ENCODE measurements around the gene SPDYC.
"Not testable (repeated sequence)": the region's sequence is repeated elsewhere in the genome, so short reads cannot be mapped to it uniquely, and the experiment has no call there.

Gene SPDYC

DNA sequence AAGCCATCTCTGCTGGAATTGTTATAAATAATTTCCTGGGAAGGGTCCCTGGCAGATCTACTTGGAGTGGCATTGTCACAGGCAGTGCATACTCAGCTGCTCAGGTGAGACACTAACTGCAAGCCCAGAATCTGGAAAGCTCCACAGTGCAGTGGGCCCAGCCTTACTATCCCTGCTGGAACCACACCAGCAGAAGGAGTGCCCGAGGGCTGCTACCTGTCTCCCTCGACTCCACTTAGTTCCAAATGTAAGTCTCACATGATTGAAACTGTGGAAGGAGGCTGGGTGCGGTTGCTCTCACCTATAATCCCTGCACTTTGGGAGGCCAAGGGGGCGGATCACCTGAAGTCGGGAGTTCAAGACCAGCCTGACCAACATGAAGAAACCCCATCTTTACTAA, 21.4 kb upstream of the SPDYC start:
- in situ Hi-C loops (cut with MboI; ENCODE audit: low pct_unique_long_range_greater_than_20kb, low sequenced_read_pairs, unreplicated experiment), result no loop called here
- TF ChIP-seq, protein P1, sequence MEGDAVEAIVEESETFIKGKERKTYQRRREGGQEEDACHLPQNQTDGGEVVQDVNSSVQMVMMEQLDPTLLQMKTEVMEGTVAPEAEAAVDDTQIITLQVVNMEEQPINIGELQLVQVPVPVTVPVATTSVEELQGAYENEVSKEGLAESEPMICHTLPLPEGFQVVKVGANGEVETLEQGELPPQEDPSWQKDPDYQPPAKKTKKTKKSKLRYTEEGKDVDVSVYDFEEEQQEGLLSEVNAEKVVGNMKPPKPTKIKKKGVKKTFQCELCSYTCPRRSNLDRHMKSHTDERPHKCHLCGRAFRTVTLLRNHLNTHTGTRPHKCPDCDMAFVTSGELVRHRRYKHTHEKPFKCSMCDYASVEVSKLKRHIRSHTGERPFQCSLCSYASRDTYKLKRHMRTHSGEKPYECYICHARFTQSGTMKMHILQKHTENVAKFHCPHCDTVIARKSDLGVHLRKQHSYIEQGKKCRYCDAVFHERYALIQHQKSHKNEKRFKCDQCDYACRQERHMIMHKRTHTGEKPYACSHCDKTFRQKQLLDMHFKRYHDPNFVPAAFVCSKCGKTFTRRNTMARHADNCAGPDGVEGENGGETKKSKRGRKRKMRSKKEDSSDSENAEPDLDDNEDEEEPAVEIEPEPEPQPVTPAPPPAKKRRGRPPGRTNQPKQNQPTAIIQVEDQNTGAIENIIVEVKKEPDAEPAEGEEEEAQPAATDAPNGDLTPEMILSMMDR (IDR thresholded peaks at IDR 0.05; ENCODE audit: extremely low read depth, insufficient read depth, missing control alignments), result no peak
- no peak for DNase-seq (ENCODE audit: low spot score)

DNA sequence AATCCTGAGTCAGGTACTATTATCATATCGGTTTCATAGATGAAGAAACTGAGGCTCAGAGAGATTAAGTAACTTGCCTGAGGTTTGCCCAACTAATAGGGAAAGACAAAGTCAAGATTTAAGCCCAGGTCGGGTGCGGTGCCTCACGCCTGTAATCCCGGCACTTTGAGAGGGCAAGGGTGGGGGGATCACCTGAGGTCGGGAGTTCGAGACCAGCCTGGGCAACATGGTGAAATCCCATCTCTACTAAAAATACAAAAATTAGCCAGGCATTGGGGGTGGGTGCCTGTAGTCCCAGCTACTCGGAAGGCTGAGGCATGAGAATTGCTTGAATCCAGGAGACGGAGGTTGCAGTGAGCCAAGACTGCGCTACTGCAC, 19.9 kb upstream of the SPDYC start:
- DNase-seq (ENCODE audit: low spot score); in situ Hi-C loops (cut with MboI; ENCODE audit: low pct_unique_long_range_greater_than_20kb, low sequenced_read_pairs, unreplicated experiment): not testable (repeated sequence)

DNA sequence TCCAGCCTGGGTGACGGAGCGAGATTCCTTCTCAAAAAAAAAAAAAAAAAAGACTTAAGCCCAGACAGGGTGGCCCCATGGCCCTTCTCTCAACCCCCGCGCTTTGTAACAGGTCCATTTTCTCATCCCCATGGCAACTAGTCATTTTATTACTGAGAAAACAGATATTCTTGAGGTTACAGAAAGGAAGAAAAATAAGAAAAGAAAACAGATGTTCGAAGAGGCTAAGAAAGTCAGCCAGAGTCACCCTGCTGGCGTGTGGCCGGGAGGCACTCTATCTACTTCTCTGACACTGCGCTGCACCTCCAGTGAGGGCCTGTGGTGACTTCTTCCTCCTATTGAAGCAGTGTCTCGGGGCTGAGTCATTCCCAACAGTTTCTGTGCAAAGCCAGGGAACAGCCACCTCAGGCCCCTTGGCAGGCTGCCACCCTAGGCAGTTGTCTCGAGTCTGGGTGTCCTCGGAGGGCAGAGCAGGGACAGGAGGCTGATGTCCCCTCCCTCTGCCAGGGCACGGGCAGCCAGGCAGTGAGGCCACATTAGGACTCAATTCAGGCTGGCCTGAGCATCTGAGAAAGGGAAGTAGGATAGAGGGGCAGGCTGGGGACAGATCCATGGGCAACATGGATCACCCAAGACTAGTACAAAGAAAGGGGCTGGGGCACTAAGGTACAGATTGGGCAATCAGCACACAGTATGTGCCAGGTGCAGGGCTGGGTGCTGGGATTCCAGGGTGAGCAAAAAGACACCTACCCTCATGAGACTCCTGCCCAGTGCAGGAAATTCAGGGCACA, 19.3 kb upstream of the SPDYC start:
- DNase-seq (ENCODE audit: low spot score), result peak; percentile 39
- TF ChIP-seq, protein P1 (IDR thresholded peaks at IDR 0.05; ENCODE audit: extremely low read depth, insufficient read depth, missing control alignments), result no peak

DNA sequence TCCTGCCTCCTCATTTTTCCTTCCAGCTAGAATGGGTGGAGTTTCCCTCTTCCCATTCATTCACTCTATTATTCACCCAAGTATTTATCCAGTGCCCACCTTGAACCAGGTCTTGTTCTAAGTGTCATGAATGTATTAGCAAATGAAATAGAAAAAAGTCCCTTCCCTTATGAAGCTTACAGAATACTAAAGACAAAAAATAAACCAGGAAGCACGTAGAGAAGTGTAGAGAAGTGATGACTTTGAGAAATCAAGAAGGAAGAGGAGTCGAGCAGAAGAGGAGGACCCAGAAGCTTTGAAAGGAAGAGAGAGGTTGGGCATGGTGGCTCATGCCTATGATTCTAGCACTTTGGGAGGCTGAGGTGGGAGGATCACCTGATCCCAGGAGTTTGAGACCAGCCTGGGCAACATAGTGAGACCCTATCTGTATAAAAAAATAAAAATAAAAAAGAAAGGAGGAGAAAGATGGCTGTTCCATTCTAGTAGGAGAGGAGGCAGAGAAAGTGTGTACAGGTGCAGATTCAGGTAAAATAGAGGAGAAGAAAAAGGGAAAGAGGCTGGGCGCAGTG, 18.6 kb upstream of the SPDYC start:
- in situ Hi-C loops (cut with MboI; ENCODE audit: low pct_unique_long_range_greater_than_20kb, low sequenced_read_pairs, unreplicated experiment), result no loop called here
- TF ChIP-seq, protein P1 (IDR thresholded peaks at IDR 0.05; ENCODE audit: extremely low read depth, insufficient read depth, missing control alignments), result no peak
- DNase-seq (ENCODE audit: low spot score), result no peak

More for the DNA sequence above, 19.3 kb upstream of the SPDYC start:
- in situ Hi-C loops (cut with MboI; ENCODE audit: low pct_unique_long_range_greater_than_20kb, low sequenced_read_pairs, unreplicated experiment), result no loop called here

DNA sequence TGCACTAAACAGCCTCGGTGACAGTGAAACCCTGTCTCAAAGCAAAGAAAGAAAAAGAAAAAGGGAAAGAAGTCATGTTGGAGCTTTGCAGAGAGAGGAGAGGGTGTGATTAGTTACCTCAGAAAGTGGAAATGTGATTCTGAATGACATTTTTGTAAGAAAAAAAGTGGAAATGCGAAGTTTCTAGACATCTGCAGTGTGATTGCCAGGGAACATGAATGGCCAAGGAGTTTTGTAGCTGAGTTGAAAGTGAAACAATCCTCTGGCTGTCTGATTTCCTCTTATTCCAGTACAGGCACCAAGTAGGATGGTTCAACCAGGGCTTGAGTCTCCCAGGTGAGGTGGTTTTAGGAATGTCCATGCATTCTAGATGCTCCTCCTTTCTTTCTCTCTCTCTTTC, 17.9 kb upstream of the SPDYC start:
- TF ChIP-seq, protein P1 (IDR thresholded peaks at IDR 0.05; ENCODE audit: extremely low read depth, insufficient read depth, missing control alignments), result no peak
- DNase-seq (ENCODE audit: low spot score), result no peak
- in situ Hi-C loops (cut with MboI; ENCODE audit: low pct_unique_long_range_greater_than_20kb, low sequenced_read_pairs, unreplicated experiment), result no loop called here

DNA sequence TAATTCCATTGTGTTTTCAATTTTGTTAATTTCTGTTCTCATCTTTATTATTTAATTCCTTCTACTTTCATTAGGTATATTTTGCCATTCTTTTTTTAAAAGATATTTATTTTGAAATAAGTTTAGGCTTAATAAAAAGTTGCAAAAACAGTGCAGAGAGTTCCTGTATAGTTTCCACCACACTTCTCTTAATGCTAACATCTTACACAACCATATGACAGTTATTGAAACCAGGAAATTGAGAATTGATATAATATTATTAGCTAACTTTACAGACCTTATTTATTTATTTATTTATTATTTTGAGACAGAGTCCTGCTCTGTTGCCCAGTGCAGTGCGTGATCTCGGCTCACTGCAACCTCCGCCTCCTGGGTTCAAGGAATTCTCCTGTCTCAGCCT, 13.8 kb upstream of the SPDYC start:
- DNase-seq (ENCODE audit: low spot score), result no peak
- in situ Hi-C loops (cut with MboI; ENCODE audit: low pct_unique_long_range_greater_than_20kb, low sequenced_read_pairs, unreplicated experiment), result no loop called here
- TF ChIP-seq, protein P1 (IDR thresholded peaks at IDR 0.05; ENCODE audit: extremely low read depth, insufficient read depth, missing control alignments), result no peak

GRCh38 chr11:65156926-65157325, 13.1 kb upstream of the SPDYC start:
- in situ Hi-C loops (cut with MboI; ENCODE audit: low pct_unique_long_range_greater_than_20kb, low sequenced_read_pairs, unreplicated experiment), result no loop called here
- no peak for DNase-seq (ENCODE audit: low spot score)
- TF ChIP-seq, protein P1 (IDR thresholded peaks at IDR 0.05; ENCODE audit: extremely low read depth, insufficient read depth, missing control alignments), result no peak
